ELR (cell line): ENCODE measurements around the gene KATNB1.
"Not testable (repeated sequence)": the region's sequence is repeated elsewhere in the genome, so short reads cannot be mapped to it uniquely, and the experiment has no call there.

Source experiments
- DNase-seq: peaks from one replicate; pipeline ENCODE4 v3.0.0-alpha.2; 2015; ENCODE audit warnings: low read depth

The KATNB1 gene

GRCh38 chr16:57726433-57726947 is 9.1 kb upstream of the KATNB1 start:
- no peak for DNase-seq

- no peak for DNase-seq
Observed at GRCh38 chr16:57727610-57728009, 8.0 kb upstream of the KATNB1 start.

DNA sequence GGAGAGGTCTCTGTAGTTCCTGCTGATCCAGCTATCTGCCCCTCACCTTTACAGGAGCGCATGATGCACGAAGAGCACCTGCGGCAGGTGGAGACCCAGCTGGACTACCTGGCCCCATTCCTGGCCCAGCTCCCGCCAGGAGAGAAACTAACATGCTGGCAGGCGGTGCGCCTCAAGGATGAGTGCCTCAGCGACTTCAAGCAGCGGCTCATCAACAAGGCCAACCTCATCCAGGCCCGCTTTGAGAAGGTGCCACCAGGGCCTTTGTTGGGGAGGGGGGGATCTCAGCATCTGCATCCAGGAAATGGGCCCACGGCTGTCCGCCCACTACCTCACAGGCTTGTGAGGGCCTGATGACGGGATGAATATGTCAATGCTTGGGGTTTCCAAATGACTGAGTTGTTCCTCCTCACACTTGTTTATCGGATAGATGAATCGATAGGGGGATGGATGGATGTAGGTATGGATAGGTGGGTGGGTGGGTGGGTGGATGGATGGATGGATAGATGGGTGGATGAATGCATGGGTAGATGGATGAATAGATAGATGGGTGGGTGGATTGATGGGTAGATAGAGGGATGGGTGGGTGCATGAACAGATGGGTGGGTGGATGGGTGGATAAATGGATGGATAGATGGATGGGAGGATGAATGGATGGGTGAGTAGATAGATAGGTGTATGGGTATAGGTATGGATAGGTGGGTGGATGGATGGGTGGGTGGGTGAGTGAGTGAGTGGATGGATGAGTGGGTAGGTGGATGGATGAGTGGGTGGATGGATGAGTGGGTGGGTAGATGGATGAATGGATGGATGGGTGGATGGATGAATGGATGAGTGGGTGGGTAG is 7.0 kb upstream of the KATNB1 start:
- DNase-seq: no peak

DNA sequence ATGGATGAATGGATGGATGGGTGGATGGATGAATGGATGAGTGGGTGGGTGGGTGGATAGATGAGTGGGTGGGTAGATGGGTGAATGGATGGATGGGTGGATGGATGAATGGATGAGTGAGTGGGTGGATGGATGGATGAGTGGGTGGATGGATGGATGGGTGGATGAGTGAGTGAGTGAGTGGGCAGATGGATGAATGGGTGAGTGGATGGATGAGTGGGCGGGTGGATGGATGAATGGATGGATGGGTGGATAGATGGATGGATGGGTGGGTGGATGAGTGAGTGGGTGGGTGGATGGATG is 6.4 kb upstream of the KATNB1 start:
- no peak for DNase-seq

DNA sequence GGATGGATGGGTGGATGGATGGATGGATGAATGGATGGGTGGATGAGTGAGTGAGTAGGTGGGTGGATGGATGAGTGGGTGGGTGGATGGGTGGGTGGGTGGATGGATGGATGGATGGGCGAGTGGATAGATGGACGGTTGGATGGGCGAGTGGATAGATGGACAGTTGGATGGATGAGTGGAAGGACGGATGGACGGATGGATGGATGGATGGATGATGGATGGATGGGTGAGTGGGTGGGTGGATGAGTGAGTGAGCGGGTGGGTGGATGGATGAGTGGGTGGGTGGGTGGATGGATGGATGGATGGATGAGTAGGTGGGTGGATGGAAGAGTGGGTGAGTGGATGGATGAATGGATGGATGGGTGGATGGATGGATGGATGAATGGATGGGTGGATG is 5.7 kb upstream of the KATNB1 start:
- DNase-seq: not testable (repeated sequence)

DNA sequence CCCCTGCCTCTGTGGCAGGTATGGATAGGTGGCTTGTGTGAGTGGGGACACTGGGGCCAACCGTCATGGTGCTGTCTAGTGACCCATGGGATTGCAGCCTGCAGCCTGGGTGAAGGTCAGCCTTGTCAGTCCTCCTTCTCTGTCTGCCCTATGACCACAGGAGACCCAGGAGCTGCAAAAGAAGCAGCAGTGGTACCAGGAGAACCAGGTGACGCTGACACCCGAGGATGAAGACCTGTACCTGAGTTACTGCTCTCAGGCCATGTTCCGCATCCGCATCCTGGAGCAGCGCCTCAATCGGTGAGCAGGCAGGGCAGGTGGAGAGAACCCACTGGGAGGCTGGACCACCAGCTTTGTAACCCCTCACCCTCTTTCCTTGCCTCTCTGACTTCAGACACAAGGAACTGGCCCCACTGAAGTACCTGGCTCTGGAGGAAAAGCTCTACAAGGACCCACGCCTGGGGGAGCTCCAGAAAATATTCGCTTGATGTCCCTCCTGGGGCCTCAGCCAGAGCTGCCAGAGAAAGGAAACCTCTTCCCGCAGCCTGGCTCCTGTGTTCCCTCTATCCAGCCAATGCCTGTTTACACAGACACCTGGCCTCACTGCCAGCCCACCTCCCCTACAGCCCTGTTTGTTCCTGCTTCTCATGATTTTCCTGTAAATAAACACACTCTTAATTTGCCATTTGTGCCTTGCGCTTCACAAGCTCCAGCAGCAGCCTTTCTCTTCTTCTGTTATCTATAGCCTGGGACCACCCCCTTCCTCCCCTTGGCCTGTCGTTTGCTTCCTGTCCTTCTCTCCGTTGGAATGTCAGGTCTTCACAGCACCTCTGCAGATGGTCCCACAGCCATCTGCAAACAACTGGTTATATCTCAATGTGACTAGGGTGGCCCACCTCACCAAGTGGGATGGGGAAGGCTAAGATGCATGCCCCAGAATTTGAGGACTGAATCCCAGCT is 4.5 kb upstream of the KATNB1 start:
- DNase-seq: no peak

DNA sequence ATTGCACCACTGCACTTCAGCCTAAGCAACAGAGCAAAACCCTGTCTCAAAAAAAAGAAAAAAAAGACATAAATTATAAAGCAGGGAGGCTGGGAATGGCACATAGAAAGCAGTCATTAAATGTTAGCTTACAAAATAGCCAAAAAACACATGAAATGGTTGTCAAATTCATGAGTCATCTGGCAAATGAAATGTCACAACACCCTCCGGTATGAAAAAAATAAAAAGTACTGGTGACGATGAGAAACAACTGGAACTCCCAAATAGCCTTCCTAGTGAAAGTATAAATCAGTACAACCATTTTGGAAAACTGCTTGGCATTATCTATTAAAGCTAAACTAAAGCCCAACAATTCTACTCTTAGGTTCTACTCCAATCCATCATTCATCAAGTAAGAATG is 3.5 kb upstream of the KATNB1 start:
- peak; percentile 38 for DNase-seq

- no peak for DNase-seq
Observed at GRCh38 chr16:57732714-57733113, 2.9 kb upstream of the KATNB1 start.

DNA sequence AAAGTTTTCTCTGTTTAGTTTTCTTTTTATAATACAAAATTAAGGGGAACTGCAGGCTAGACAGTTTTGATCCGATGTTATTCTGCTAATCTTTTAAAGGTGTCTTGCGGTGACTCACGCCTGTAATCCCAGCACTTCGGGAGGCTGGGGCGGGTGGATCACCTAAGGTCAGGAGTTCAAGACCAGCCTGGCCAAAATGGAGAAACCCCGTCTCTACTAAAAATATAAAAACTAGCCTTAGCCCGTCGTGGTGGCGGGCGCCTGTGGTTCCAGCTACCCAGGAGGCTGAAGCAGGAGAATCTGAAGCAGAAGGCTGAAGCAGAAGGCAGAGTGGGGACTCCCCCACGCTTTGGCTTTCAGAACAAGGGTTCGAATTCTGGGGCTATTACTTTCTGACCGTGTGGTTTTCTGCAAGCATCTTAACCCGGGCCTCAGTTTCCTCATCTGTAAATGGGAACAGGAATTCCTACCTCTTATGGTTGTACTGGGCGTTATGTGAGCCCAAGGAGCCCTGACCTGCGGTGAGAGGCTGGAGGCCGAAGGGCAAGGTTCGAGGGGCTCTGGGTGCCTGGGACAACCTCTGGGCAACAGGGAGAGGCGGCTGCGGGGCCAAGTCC is 1.2 kb upstream of the KATNB1 start:
- DNase-seq: no peak

DNA sequence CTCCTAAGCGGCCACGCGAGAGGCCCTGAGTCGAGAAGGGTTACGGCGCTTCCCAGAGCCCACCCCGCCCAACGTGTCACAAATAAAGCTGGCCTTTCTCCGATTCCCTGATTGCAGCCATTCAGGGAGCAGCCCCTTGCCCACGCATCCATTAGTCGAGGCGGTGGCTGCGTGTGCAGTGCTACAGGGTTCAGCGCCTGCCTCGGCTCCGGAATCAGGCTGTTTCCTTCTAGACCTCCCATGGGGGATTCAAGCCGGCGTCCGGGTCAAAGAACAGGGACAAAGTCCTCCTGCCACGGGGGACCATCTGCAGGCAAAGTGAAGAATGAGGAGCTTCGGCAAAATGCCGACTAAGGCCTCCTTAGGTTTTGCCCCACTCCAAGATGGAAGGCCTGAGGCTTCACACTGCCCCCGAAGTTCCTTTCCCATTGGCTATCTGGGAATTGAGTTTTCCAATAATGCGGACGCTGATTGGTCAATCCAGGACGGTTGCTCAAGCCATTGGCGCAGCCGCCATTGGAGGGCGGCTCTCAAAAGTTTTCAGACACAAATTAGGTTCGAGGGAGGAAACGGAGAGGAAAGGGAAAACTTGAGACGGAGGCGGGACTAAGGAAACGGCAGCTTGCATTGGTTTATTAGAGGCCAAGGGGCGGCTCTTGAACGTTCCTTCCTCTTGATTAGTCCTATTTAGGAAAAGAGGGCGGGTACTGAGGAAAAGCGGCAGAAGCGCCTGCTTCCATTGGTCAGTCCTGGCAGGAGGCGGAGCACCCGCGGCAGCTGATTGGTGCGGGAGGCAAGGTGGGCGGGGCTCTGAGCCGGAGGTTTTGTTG is 430 bp upstream of the KATNB1 start:
- DNase-seq: peak; percentile 100

DNA sequence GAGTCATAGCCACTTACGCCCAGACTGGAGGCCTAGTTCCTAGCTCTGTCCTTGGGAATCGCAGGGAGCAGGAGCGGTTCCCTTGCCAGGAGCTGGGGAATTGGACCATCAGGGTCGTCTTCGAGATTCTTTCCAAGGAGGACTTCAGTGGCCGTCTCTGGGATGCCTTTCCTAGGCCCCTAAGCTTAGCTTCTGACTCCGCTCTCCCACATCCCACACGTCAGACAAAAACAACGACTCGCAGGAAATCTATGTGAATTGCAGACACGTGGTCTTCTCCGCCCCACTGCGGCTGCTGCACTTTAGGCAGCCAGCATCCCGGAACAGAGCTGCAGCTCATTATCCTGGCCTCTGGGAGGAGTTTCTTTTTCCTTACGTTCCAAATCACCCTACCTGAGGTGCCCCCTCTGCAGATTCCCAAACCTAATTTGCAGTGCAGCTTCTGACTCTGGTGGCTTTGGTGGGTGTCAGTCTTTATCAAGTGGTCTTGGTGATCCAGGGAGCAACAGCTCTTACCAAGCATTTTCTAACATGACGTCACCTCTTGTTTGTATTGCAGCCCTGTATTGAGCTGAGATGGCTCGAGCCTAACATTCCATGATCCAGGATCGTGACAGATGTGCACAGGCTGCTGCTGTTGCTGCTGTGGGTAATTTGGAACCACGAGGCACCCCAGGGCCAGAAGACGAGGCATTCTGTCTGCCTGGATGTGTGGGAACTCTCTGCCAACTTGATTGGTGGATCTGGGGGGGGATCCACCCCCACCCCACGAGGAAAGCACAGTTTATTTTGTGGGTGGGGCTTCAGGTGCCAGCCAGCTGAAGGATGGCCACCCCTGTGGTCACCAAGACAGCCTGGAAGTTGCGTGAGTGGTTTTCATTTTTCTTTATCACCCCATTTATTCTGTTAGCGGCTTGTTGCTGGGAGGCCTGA is 1.1 kb downstream of the KATNB1 start:
- DNase-seq: peak; percentile 86

- no peak for DNase-seq
Observed at GRCh38 chr16:57738844-57739243, 3.3 kb downstream of the KATNB1 start.

DNA sequence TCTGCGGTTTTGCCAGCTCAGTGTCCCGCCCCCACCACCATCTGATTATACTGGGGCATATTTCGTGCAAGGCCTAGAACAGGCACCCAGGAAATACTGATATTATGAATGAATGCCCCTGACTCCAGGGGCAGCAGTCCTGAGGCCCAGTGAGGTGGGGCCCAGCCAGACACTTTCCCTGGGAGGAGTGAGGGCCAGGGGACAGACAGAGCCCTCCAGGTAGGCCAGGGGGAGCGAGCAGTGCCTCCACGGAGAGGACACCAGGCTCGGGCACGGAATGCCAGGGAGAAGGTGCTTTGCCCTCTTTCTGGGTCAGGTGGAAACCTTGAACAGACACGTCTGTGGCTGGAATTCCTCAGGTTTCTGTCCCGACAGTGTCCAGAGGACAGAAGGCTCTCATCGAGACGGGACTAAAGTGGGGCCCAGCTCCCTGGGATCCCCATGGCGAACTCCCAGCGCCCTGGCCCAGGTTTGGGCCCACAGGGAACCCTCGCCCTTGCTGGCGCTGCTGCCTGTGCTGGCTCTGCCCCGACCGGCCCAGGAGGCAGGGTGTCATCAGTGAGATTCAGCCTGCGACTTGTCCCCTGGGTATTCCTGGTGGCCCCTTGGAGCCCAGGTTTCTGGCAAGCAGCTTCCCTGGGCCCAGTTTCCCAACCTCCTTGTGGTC is 4.3 kb downstream of the KATNB1 start:
- DNase-seq: no peak

DNA sequence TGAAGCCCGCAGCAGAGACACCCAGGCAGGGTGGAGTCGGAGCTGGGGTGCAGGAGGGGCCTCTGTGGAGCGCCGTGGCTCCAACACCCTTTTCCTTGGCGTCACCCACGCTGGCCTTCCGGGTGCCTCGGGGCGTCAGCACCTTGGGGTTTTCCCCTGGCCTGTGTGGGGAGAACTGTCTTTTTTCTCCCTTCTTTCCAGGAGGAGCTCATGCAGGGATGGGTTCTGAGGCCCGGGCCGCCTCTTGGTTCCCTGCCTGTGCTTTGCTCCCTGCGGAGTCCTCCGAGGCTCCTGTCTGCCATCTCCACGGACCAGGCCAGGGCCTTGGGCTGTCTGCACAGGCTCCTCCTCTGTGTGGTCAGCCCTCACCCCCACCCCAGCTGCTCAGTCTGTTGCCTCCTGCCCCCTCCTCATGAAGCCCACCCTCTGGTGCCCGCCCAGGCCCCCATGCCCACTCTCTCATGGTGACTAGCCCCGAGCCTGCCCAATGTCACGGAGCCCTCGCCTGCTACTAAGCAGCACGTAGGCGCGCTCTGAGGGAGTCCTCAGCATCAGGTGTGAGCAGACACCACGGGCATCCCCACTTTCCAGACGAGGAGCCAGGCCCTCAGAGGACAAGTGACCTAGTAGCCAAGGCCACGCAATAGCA is 5.0 kb downstream of the KATNB1 start:
- DNase-seq: no peak

GRCh38 chr16:57741660-57742191 is 6.2 kb downstream of the KATNB1 start:
- no peak for DNase-seq

DNA sequence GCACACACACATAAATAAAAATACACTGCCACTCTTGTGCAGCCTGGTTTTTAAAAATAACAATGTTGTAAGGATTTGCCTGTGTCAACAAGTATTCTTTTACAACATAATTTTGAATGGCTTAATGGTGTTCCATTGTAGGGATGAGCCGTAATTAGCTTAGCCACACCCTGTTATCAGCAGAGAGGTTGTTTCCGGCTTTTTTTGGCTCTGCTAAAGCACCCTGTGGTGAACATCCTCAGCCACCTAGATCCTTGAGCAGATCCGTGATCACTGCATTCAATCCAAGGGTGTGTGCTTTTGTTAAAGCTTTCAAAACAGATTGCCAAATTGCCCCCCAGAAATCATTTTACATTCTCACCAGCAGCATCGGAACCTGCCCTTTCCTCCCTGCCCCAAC is 7.0 kb downstream of the KATNB1 start:
- no peak for DNase-seq

GRCh38 chr16:57743458-57743857 is 7.9 kb downstream of the KATNB1 start:
- no peak for DNase-seq

GRCh38 chr16:57743886-57744641 is 8.5 kb downstream of the KATNB1 start:
- no peak for DNase-seq

- no peak for DNase-seq
Observed at GRCh38 chr16:57744642-57744903, 9.0 kb downstream of the KATNB1 start.
